Measurements from ENCODE around the gene PFKFB3.
A peak's percentile ranks its signal among the peaks of the same experiment; 100 is the strongest.

PFKFB3 gene

DNA sequence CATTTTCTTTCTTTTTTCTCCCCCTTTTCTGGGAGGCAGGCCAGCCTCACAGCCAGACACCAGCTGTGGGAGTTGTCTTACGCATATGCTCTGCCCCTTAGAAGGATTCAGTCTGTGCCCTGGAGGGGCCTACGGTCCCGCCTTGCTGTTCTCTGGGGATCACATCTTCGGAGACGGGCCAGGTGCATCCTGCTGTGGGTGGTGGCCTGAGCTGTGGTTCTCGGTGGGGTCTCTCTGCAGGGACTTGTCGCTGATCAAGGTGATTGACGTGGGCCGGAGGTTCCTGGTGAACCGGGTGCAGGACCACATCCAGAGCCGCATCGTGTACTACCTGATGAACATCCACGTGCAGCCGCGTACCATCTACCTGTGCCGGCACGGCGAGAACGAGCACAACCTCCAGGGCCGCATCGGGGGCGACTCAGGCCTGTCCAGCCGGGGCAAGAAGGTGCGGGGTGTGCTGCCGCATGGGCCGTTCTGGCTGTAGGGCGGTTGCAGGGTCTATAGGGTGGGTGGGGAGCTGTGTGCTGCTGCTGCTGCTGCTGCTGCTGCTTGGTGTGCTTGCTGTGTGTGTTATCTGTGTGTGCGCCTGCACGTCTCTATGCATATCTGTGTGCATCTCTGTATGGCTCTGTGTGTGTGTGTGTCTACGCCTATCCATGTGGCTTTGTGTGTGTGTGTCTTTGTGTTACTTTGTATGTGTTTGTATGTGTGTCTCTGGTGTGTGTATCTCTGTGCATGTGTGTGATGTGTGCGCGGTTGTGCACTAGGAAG is 17.9 kb downstream of the PFKFB3 start:
- no peak for DNase-seq (ENCODE audit: low read depth)

DNA sequence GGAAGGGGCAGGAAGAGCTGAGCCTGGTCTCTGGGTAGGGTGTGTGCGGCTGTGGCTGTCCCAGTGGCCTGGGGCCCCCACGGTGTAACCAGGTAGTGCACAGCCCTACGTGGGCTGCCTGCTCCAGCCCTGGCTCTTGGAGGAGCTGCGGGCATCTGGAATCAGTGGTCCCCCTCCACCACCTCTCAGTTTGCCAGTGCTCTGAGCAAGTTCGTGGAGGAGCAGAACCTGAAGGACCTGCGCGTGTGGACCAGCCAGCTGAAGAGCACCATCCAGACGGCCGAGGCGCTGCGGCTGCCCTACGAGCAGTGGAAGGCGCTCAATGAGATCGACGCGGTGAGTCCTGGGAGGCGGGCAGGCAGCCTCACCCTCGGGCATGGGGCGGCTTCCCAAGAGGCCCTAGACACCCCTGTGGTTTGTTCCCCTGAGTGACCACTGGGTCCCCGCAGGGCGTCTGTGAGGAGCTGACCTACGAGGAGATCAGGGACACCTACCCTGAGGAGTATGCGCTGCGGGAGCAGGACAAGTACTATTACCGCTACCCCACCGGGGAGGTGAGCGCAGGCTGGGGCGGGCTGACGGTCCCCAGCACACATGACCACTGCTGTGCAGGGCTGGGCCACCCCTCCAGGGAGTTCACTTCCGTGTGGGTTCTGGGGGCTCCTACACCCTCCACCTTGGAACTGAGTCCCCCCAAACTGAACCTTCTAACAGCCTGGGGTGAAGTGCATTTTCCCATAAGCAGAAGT is 18.6 kb downstream of the PFKFB3 start:
- DNase-seq (ENCODE audit: low read depth) = no peak

DNA sequence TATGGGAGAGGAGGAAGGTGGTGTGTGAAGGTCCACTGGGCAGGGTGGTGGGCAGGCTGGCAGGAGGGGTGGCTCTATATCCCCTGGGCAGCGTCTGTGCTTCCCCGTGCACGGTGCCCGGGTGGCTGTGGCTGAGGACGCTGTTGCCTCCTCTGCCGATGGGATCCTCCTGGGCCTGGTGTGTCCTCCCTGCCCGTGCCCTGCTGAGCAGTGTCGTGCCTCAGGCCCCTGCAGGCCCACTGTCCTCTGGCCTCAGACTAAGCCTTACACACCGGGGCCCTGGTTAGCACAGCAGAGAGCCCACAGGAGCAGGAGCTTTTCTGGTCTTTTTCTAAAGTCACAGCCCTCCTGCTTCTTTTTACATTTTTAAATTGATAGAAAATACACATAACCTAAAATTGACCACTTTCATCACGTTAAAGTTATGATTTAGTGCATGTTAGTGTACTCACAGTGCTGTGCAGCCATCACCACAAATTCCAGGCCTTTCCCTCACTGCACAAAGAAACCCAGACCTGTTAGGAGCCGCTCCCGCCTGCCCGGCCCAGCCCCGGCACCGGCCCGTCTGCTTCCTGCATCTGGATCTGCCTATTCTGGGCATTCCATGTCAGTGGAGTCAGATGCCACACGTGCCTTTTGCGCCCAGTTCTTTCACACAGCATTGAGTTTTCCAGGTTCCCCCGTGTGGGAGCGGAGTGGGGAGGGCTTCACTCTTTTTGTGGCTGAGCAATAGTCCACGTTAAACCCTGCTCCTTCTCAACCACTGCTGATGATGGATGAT is 19.4 kb downstream of the PFKFB3 start:
- DNase-seq (ENCODE audit: low read depth) = peak; percentile 40

DNA sequence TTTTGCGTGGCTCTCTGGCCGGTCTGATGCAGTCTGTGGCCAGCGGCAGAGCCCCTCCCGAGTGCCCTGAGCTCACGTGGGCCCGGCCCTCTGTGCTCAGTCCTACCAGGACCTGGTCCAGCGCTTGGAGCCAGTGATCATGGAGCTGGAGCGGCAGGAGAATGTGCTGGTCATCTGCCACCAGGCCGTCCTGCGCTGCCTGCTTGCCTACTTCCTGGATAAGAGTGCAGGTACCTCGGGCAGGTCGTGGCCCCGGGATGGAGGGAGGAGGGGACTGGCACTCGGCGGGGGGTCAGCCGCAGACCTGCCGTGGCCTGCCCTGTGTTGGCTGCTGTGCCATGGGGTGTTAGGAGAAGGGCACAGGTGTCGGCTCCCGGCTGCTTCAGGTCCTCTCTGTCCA is 20.0 kb downstream of the PFKFB3 start:
- DNase-seq (ENCODE audit: low read depth) = no peak

DNA sequence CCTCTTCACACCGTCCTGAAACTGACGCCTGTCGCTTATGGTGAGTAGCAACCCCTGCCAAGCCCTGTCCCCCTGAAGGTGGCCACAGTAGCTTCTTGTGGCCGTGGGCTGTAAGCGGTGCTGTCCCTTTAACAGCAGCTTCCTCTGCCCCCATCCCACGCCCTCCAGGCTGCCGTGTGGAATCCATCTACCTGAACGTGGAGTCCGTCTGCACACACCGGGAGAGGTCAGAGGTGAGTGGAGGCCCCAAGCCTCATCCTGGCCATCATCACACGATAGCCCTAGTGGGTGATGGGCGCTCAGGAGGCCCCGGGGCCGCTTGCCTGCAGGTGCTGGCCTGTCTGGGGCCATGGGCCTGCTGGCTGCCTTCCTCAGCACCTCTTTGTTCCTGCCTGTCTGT is 21.2 kb downstream of the PFKFB3 start:
- DNase-seq (ENCODE audit: low read depth) = no peak

DNA sequence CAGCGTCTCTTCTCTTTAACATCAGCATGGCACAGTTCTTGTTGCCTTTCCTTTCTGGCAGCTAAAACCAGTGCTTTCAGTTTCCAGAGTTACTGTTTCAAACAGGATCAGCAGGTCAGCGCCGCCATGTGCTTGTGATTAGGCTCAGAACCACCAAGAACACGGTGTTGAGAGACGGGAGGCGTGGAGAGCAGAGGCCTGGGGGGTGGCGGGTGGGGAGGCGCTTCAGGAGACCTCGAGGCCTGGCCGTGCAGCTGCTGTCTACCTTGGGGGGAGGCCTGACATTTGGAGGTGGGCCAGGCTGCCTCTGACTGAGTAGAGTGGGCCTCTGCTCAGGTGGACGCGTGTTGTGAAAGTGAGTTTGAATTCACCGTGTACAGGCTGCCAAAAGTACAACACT is 22.0 kb downstream of the PFKFB3 start:
- no peak for DNase-seq (ENCODE audit: low read depth)

DNA sequence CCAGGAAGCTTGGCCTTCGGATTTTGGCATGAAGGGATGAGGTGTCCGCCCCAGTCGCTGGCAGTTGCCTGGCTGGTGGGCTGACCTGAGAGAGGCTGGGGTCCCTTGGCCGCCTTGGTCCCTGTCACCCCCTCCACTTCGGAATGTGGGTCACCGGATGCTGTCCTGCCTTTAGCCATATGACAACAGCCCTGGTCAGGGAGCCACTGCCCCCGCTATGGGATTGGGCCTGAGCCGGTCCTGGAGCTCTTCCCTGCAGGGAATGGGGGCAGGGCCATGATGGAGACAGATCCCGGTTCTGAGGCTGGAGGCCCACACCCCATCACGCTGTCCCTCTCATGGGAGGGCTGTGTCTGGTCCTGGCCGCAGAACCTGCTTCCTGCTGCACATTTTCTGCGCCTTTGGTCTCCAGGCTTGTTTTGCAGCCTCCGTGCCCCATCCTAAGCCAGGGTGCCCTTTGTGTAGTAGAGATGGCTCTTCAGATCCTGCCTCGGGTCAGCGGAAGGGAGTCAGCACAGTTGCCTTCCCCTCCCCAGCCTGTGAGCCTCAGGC is 22.6 kb downstream of the PFKFB3 start:
- DNase-seq (ENCODE audit: low read depth) = no peak

DNA sequence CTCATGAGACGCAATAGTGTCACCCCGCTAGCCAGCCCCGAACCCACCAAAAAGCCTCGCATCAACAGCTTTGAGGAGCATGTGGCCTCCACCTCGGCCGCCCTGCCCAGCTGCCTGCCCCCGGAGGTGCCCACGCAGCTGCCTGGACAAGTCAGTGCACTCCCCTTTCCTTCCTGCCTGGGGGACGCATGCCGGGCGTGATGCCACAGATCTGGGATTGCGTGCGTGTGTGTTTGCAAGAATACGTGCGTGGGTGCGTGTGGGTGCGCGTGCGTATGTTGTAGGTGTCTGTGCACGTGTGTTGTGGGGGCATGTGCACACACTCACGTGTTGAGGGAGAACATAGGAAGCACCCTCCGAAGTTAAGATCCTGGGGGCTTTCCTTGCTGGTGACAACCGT is 23.5 kb downstream of the PFKFB3 start:
- DNase-seq (ENCODE audit: low read depth) = no peak

DNA sequence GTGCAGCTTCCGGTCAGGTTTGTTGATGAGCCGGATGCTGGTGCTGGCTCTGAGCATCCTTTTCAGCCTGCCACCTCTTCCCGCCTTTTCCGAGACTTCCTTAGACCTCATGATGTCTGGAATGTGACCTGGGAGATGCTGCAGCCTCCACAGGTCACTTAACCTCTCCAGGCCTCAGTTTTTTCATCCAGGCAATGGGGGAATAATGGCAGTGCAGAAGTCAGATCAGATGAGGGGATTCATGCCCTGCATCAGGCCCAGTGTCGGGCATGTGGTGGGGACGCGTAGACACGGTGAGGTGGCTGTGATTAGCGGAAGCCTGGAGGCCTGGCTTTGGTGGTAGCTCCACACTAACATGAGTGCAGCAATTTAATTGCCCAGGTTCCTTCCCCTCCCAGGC is 24.6 kb downstream of the PFKFB3 start:
- DNase-seq (ENCODE audit: low read depth) = no peak

DNA sequence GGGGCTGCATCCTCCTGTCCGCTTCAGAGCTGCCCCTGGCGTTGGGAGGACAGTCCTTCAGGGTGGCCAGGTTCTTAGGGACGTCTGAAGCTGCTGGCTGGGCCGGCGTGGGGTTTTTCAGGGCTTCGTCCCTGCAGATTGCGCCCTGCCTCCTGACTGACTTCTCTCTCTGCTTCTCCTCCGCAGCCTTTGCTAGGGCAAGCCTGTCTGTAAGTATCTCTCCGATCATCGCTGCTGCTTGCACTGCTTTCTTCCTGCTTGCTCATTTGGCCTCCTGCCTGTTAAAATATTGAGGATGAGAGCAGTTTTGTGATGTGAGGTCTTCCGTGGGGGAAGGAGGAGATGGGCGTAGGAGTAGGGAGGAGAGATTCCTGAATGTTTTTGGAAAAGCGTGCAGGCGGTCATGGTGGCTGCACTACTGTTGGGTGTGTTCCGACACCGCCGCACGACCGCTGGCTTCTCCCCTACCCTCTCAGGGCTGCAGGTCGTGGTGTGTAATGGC is 25.3 kb downstream of the PFKFB3 start:
- no peak for DNase-seq (ENCODE audit: low read depth)

DNA sequence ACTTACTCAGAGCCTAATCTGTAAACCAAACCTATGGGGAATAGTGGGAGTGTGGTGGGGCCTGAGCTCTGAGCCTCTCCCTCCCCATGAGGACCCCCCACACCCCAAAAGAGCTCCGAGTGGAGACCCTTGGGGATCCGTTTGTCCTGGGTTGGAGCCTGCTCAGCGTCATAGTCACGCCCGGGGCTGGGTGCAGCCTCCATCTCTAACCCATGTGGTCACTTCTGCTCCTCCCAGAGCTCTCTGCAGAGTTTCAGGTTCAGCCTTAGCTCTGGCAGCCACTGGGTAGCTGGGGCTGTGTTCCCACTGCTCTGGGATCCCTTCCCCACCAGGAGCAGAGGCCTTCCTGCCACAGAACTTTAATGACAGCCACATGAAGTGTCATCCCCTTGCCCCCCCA is 25.9 kb downstream of the PFKFB3 start:
- DNase-seq (ENCODE audit: low read depth) = no peak

DNA sequence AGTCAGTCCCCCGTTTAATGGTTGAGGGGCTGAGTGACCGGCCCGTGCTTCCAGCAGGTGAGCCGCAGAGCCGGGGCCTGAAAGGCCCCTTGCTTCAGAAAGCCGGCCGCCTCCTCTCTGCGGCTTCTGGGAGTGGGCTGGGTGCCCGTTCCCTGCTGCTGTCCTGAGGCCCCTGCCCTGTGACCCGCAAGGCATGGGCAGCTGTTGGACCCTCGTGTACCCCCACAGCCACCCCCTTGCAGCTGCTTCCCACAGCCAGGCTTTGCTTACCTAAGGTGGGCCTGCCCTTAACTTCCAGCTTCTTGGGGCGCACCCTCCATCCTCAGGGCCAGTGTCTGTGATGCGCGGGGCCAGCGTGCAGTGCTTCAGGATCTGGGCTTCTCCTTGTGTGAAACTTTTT is 26.6 kb downstream of the PFKFB3 start:
- DNase-seq (ENCODE audit: low read depth) = no peak

DNA sequence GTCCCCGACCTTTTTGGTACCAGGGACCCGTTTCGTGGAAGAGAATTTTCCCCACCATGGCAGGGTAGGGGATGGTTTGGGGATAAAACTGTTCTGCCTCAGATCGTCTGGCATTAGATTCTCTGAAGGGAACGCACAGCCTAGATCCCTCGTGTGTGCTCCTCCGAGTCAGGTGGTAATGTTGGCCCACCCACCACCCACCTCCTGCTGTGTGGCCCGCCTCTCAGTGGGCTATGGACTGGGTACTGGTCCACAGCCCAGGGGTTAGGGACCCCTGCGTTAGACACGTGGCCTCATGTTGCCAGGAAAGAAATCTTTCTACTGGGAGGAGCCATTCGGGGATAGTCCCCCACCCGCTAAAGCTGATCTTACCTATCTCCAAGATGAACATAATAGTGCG is 27.0 kb downstream of the PFKFB3 start:
- no peak for DNase-seq (ENCODE audit: low read depth)

DNA sequence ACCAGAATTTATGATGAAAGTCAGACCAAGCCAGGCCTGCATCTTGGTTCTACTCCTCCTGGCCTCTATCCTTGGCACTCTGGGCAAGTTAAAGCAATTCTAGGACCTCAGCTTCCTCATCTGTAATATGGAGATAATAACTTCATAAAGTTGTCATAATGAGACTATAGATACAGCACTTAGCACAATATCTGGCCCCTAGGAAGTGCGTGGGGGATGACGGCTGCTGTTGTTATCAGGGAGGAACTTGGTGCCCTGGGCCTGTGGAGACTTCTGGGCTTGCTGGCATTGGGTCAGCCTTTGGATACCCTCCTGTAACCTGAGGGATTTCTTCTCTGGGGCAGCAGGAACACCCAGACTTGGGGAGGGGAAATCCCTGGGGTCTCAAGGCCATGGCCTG is 27.6 kb downstream of the PFKFB3 start:
- DNase-seq (ENCODE audit: low read depth) = no peak

DNA sequence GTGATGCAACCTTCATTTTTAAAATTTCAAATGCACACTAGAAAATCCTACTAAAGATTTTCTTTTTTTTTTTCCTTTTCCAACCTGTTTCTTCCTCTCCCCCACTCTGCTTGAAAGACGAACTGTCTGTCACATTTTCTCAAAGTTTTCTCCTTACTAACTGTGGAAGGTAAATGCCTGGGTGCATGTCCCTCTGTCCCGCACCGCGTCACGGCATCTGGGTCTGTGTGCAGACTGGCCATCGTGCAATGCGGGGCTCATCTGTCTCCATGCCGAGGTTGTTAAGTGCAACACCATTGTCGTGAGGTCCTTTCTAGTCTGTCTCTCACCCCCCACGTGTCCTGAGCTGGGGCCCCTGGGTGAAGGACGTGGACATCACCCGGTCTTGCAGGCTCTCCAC is 28.4 kb downstream of the PFKFB3 start:
- no peak for DNase-seq (ENCODE audit: low read depth)

DNA sequence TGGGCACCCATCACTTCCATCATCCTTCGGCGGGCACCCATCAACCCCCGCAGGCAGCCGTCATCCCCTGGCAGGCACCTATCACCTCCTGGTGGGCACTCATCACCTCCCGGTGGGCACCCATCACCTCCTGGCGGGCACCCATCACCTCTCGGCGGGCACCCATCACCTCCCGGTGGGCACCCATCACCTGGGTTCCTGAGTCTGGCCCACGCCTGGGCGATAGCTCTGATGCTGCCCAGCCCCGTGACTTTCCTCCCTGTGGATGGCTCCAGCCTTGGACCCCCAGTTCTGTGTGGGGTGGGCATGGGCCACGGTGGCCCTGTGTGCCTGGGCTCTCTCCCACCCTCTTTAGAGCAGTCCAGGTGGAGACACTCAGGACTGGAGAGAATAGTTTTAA is 29.0 kb downstream of the PFKFB3 start:
- no peak for DNase-seq (ENCODE audit: low read depth)

DNA sequence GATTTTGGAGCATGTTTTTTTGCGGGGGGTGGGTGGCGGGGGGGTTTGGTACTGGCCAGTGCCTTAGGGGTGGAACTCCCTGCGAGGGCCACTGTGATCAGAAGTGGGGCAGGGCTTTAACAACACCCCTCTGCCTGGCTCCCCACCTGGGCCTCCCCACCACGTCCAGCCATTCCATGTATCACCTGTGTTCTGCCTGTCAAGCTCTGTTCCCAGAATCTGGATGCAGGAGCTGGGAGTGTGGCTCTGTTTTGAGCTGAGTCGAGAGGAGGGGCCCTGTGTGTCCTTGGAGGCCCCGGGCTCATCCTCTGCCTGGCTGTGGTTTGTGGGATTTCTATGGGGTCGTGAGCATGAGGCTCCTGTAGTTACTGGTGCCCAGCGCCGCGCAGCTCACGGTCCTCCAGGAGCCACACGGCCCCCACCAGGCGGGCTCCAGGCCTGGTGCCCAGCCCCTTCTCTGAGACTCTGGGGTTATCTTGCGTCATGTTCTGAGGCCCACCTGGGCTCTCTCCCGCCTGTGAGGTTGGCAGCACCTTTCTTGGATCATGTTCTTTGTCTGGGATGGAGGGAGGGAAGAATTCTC is 29.6 kb downstream of the PFKFB3 start:
- DNase-seq (ENCODE audit: low read depth) = no peak

DNA sequence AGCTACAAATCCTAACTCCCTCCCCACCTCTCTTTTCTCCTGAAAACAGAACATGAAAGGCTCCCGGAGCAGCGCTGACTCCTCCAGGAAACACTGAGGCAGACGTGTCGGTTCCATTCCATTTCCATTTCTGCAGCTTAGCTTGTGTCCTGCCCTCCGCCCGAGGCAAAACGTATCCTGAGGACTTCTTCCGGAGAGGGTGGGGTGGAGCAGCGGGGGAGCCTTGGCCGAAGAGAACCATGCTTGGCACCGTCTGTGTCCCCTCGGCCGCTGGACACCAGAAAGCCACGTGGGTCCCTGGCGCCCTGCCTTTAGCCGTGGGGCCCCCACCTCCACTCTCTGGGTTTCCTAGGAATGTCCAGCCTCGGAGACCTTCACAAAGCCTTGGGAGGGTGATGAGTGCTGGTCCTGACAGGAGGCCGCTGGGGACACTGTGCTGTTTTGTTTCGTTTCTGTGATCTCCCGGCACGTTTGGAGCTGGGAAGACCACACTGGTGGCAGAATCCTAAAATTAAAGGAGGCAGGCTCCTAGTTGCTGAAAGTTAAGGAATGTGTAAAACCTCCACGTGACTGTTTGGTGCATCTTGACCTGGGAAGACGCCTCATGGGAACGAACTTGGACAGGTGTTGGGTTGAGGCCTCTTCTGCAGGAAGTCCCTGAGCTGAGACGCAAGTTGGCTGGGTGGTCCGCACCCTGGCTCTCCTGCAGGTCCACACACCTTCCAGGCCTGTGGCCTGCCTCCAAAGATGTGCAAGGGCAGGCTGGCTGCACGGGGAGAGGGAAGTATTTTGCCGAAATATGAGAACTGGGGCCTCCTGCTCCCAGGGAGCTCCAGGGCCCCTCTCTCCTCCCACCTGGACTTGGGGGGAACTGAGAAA is 30.4 kb downstream of the PFKFB3 start:
- no peak for DNase-seq (ENCODE audit: low read depth)

DNA sequence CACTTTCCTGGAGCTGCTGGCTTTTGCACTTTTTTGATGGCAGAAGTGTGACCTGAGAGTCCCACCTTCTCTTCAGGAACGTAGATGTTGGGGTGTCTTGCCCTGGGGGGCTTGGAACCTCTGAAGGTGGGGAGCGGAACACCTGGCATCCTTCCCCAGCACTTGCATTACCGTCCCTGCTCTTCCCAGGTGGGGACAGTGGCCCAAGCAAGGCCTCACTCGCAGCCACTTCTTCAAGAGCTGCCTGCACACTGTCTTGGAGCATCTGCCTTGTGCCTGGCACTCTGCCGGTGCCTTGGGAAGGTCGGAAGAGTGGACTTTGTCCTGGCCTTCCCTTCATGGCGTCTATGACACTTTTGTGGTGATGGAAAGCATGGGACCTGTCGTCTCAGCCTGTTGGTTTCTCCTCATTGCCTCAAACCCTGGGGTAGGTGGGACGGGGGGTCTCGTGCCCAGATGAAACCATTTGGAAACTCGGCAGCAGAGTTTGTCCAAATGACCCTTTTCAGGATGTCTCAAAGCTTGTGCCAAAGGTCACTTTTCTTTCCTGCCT is 31.1 kb downstream of the PFKFB3 start:
- DNase-seq (ENCODE audit: low read depth) = no peak

DNA sequence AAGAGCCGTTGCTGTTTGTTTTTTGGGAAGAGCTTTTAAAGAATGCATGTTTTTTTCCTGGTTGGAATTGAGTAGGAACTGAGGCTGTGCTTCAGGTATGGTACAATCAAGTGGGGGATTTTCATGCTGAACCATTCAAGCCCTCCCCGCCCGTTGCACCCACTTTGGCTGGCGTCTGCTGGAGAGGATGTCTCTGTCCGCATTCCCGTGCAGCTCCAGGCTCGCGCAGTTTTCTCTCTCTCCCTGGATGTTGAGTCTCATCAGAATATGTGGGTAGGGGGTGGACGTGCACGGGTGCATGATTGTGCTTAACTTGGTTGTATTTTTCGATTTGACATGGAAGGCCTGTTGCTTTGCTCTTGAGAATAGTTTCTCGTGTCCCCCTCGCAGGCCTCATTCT is 31.6 kb downstream of the PFKFB3 start:
- DNase-seq (ENCODE audit: low read depth) = no peak

Data from GM04504 (cell line).